T47D (cell line): Measurements from ENCODE around the gene YBEY.

Experiments
- DNase-seq, 2 experiments: peaks; one replicate each; pipeline versions ENCODE4 v3.0.0 to v3.0.0-alpha.2; 2011 to 2012; ENCODE audit warnings: low read depth in 1 of 2, low spot score in 1 of 2
- JUND ChIP-seq: IDR thresholded peaks from 2 replicates; pipeline ENCODE4 v1.6.1; 2012; ENCODE audit warnings: low read depth
- in situ Hi-C: cut with HindIII; loops from 2 replicates; pipeline ENCODE4 v1.10.0; 2016; ENCODE audit warnings: low sequenced_read_pairs, low pct_unique_long_range_greater_than_20kb

Gene YBEY

DNA sequence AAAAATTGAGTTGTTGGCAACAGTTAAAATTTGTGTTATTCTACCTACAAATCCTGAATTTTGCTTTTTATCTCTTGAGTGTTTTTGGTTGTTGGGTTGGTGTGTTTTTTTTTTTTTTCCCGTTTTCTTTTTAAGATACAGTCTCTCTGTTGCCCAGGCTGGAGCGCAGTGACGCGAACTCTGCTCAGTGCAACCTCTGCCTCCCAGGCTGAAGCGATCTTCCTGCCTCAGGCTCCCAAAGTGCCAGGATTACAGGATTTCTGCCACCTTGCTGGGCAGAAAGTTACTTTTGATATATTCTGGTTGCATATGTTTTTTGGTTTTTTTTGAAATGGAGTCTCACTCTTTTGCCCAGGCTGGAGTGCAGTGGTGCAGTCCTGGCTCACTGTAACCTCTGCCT, 42.0 kb downstream of the YBEY start:
- no peak for TF ChIP-seq JUND
- no peak for DNase-seq
- in situ Hi-C loops = no loop called here

DNA sequence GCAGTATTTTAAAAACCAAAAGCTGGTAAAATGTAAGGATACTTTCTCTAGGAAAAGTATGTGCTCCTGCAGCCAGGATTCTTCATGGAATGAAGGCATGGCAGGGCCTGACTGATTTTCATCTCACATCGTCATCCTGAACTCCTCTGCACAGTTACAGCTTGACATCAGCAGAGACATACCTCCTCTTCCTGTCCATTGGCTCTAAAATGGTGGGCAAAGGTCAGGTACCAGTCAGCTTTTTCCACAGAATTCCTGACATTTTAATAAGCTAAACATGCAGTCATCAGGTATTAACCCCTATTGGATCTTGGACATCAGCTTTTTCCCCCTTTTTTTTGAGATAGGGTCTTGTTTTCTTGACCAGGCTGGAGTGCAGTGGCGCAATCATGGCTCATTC, 43.7 kb downstream of the YBEY start:
- in situ Hi-C loops = no loop called here
- DNase-seq = no peak
- TF ChIP-seq JUND = no peak

DNA sequence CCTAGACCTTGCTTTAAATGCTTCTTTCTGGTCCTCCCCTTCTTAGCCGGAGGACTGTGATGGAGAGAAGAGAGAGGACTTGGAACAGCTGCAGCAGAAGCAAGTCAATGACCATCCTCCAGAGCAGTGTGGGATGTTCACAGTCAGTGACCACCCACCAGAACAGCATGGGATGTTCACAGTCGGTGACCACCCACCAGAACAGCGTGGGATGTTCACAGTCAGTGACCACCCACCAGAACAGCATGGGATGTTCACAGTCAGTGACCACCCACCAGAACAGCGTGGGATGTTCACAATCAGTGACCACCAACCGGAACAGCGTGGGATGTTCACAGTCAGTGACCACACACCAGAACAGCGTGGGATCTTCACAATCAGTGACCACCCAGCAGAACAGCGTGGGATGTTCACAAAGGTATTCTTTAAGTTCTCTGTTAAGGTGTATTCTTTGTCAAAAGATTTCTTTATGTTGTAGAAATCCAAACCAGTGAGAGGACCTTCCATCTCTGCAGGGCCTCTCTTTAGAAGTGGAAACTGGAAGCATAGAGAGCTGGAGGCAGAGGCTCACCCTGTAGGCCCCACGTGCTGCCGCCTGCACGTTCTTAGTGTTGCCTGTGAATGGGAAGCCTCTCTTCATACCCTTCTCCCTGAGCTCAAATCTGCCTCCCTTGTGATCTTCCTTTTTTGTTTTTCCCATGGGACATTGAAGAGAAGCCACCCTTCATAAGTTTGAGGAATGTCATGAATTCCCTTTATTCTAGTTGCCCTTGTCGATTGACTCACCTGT, 48.4 kb downstream of the YBEY start:
- DNase-seq = no peak
- no peak for TF ChIP-seq JUND
- in situ Hi-C loops = no loop called here

DNA sequence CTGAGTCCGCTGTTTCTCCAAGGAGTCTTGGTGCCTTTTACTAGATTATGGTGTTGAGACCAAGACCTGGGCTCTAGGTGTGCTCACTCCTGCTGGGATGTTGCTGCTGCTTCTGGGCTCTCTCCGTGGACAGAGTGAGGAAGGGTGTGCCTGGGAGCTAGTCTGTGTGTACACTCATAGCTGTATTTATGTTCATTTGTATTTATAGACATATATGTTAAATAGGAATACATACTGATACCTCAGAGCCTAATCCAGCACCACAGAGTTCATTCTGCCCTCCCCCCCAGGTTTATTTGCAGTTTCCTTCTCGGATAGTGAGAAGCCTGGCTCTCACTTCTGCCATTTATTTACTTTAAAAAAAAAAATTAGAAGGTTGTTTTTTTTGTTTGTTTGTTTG, 50.5 kb downstream of the YBEY start:
- no peak for DNase-seq
- in situ Hi-C loops = no loop called here
- TF ChIP-seq JUND = no peak

DNA sequence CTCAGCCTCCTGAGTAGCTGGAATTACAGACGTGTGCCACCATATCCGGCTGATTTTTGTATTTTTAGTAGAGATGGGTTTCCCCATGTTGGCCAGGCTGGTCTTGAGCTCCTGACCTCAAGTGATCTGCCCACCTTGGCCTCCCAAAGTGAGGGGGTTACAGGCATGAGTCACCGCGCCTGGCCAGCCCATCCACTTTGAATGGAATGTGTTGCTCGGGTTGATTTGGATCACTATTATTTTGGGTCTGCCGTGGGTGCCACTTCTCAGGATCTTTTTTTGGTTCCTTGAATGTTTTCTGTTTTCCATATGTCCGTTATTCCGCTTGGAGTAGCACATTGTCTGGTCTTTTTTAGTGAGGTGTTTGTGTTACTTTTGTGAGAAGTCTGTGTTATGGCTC, 54.9 kb downstream of the YBEY start:
- in situ Hi-C loops = no loop called here
- no peak for TF ChIP-seq JUND
- no peak for DNase-seq

DNA sequence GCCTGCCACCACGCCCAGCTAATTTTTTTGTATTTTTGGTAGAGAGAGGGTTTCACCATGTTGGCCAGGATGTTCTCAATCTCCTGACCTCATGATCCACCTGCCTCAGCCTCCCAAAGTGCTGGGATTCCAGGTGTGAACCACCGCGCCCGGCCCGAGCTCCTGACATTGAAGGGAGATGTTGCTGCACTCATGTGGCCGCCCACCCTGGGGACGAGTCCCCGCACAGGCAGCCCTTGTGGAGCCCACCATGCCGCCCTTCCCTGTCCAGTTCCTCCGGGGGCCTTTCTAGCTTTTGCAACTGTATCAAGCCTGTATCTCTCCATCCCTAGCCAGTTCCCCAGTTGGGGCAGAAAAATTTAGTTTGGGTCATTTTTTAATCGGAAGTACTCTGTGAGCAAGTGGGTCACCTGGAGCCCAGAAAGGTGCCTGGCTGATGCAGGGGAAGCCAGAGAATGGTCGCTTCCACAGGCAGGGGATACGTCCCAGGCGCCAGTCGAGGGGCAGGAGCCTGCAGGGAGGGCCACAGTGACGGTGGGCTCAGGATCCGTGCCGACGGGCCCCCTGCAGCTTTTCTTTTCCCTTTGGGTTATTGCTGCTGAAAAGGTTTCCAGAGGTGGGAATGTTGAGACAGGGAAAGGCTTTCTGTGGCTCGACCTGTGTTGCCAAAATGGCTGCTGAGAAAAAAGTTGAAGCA, 58.2 kb downstream of the YBEY start:
- TF ChIP-seq JUND = no peak
- in situ Hi-C loops = no loop called here

DNA sequence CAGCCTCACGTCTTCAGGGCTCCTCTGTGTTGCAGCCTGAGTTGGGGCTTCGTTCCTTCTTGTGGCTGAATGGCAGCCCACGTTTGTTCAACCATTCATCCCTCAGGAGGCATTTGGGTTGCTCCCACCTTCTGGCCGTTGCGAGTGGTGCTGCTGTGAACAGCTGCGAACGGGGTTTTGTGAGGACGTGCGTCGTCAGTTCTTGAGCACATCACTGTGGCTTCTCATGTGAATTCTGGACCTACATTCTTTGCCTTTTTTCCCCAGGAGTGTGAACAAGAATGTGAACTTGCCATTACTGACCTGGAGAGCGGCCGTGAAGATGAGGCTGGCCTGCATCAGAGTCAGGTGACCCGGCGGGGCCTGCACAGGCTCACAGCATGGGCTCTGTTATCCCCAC, 59.7 kb downstream of the YBEY start:
- DNase-seq = no peak
- in situ Hi-C loops = no loop called here

More for the DNA sequence above, 58.2 kb downstream of the YBEY start:
- DNase-seq = no peak

DNA sequence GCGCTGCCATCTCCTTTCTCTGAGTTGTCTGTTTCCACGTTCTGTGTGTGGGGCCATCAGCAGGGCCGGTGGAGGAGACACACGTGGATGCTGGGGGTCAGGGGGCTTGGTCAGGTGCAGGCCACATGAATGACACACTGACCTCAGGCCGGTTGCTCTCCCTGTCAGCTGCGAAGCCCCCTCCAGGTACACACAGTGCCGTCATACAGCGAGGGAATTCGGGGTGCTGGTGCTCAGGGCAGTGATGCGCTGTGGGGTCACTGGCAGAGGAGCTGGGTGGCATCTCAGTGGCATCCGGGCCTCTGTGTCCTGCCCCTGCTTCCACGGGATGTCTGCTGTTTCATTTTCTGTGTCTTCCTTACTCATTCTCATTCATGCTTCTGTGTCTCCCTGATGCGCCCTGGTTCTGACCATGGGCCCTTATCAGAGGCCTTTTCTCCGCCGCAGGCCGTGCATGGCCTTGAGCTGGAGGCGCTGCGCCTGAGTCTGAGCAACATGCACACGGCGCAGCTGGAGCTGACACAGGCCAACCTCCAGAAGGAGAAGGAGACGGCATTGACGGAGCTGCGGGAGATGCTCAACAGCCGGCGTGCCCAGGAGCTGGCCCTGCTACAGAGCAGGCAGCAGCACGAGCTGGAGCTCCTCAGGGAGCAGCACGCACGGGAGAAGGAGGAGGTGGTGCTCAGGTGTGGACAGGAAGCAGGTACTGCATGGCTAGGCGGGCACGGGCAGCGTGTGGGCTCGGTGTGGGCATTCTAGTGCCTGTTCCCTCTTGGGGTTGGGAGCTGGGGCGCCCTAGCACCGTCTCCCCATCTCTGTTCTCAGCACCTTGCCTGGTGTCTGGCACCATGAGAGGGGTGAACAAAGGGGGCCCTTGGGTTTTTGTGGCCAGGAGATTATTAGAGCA, 60.4 kb downstream of the YBEY start:
- TF ChIP-seq JUND = no peak
- DNase-seq = no peak
- in situ Hi-C loops = no loop called here

More for the DNA sequence above, 59.7 kb downstream of the YBEY start:
- no peak for TF ChIP-seq JUND

DNA sequence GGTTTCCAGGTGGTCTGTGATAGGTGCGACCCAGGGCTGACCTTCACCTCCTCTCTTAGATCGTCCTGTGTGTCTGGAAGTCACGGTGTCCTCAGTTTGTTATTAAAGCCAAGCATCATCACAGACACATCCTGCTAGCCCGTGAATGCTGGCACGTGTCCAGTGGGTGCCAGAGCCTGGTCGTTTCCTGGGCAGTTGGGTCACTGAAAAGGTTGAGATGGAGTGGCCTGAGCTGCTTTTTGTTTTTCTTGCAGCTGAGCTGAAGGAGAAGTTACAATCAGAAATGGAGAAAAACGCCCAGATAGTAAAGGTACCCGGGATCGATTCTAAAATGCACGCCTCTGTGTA, 61.0 kb downstream of the YBEY start:
- in situ Hi-C loops = no loop called here
- TF ChIP-seq JUND = no peak
- no peak for DNase-seq
